Sigmoid colon (tissue), 3 donors: Measurements from ENCODE around the gene PRLR.

Source experiments
- CTCF ChIP-seq, 4 experiments: fragments of 450-650 bp in 3 of 4; fragments of 200-600 bp in 1 of 4; IDR thresholded peaks; one replicate each; pipeline ENCODE4 v1.5.1; 2016 to 2019; ENCODE audit warnings: antibody characterized with exemption in 4 of 4, mild to moderate bottlenecking in 3 of 4, moderate library complexity in 2 of 4
- POLR2A ChIP-seq, 2 donors: fragments of 450-650 bp; IDR thresholded peaks; one replicate each; pipeline ENCODE4 v1.6.1; 2016; ENCODE audit warnings: antibody characterized with exemption in 2 of 2, mild to moderate bottlenecking in 2 of 2, moderate library complexity in 2 of 2

- TF ChIP-seq CTCF (IDR thresholded peaks at IDR 0.05) (no peak), POLR2A (IDR thresholded peaks at IDR 0.05) (no peak)
These were observed 16.1 kb upstream of the PRLR start for GRCh38 chr5:35246411-35246810.
